HL-60/S4 treated with phorbol 12-myristate 13-acetate at 8.2 ng/mL for 4 days and 3 days (cell line): ENCODE data around the gene OR4E2.
"Not testable (repeated sequence)": the region's sequence is repeated elsewhere in the genome, so short reads cannot be mapped to it uniquely, and the experiment has no call there.

Experiments
- in situ Hi-C: fragments of 300-500 bp; cut with MboI; formaldehyde crosslinking; loops from 2 replicates; pipeline ENCODE4 v1.15.0; 2022; ENCODE audit warnings: low sequenced_read_pairs

OR4E2 gene

GRCh38 chr14:21653331-21653885, at the start of gene OR4E2:
OR4E2 (plus strand) TSS chr14:21653835; CDS start chr14:21665083, 11,248 bp downstream.
- in situ Hi-C loops: no loop called here

GRCh38 chr14:21612324-21612723, 41.3 kb upstream of the OR4E2 start:
- in situ Hi-C loops: no loop called here

GRCh38 chr14:21614240-21614639, 39.4 kb upstream of the OR4E2 start:
- in situ Hi-C loops: no loop called here

- in situ Hi-C loops: no loop called here
Observed at GRCh38 chr14:21617614-21618013, 36.0 kb upstream of the OR4E2 start.

GRCh38 chr14:21626491-21627230, 27.0 kb upstream of the OR4E2 start:
- in situ Hi-C loops: no loop called here

- in situ Hi-C loops: not testable (repeated sequence)
Observed at GRCh38 chr14:21630503-21630902, 23.1 kb upstream of the OR4E2 start.

GRCh38 chr14:21631084-21631483, 22.6 kb upstream of the OR4E2 start:
- in situ Hi-C loops: no loop called here

GRCh38 chr14:21634840-21635239, 18.8 kb upstream of the OR4E2 start, which contains the start of gene OR10G2:
OR10G2 (minus strand) TSS chr14:21634940; CDS start chr14:21634842, 98 bp downstream.
- in situ Hi-C loops: no loop called here

- in situ Hi-C loops: no loop called here
Observed at GRCh38 chr14:21642683-21643082, 11.0 kb upstream of the OR4E2 start.

- in situ Hi-C loops: no loop called here
Observed at GRCh38 chr14:21643407-21643806, 10.2 kb upstream of the OR4E2 start.

- in situ Hi-C loops: no loop called here
Observed at GRCh38 chr14:21647380-21647779, 6.3 kb upstream of the OR4E2 start.

- in situ Hi-C loops: no loop called here
Observed at GRCh38 chr14:21652209-21652808, 1.3 kb upstream of the OR4E2 start.

- in situ Hi-C loops: no loop called here
Observed at GRCh38 chr14:21654215-21654614, 580 bp downstream of the OR4E2 start.

- in situ Hi-C loops: no loop called here
Observed at GRCh38 chr14:21656980-21657379, 3.3 kb downstream of the OR4E2 start.

- in situ Hi-C loops: no loop called here
Observed at GRCh38 chr14:21668377-21668776, 14.7 kb downstream of the OR4E2 start.

- in situ Hi-C loops: no loop called here
Observed at GRCh38 chr14:21669284-21669683, 15.6 kb downstream of the OR4E2 start.

- in situ Hi-C loops: no loop called here
Observed at GRCh38 chr14:21671371-21671770, 17.7 kb downstream of the OR4E2 start.

GRCh38 chr14:21672116-21672515, 18.5 kb downstream of the OR4E2 start:
- in situ Hi-C loops: no loop called here

GRCh38 chr14:21673718-21674117, 20.1 kb downstream of the OR4E2 start, which contains the start of gene OR4E1:
OR4E1 (minus strand) TSS chr14:21673818; CDS start chr14:21670935, 2,883 bp downstream.
- in situ Hi-C loops: no loop called here

GRCh38 chr14:21675566-21675965, 21.9 kb downstream of the OR4E2 start:
- in situ Hi-C loops: no loop called here

GRCh38 chr14:21680072-21680471, 26.4 kb downstream of the OR4E2 start:
- in situ Hi-C loops: no loop called here

GRCh38 chr14:21686468-21686867, 32.8 kb downstream of the OR4E2 start:
- in situ Hi-C loops: no loop called here
